Activated T-cell treated with anti-CD3 and anti-CD28 coated beads, Interleukin-2, amount 50 U/mL, for 48 hours (primary cell): ENCODE measurements around the gene ZNF611.
"Not testable (repeated sequence)": the region's sequence is repeated elsewhere in the genome, so short reads cannot be mapped to it uniquely, and the experiment has no call there.

Experiments
- DNase-seq, 2 experiments: peaks; one replicate each; pipeline ENCODE4 v3.0.0-alpha.2; 2020

Gene ZNF611

DNA sequence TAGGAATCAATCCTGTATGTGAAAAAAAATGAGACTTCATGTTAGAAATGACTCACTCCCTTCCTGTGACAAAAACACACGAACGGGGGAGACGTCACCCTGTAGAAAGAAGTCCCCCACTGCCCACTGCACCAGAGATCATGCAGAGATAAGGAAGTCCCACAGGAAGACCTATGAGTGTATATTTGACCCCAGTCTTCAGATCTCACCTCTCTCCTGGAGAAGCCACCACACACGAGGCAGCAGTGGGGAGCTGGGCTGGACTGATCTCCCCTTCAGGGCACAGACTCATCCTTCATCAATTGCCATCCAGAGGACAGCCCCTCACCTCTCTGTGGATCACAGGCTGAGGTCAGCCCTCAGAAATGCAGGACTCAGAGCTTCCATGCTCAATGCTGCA, 18.9 kb downstream of the ZNF611 start:
- peak; percentile 26 to 31 for DNase-seq

DNA sequence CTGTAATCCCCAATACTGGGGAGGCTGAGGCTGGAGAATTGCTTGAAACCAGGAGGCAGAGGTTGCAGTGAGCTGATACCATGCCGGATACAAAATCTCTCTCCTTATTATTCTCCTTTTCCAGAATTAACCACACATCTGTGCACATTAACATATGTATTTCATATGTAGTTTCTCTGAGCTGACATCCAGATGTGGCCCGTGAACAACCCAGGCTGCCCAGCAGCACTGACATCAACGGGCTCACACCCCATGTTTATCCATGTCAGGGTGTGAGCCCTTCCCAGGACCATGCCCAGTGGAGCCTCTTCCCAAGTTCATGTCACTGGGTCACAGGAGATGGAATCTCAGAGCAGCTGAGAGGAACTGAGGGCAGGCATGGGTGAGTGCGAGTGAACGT, 19.5 kb downstream of the ZNF611 start:
- DNase-seq, result not testable (repeated sequence)

GRCh38 chr19:52713051-52713450, 21.8 kb downstream of the ZNF611 start:
- not testable (repeated sequence) for DNase-seq

- not testable (repeated sequence) for DNase-seq
These were observed 23.2 kb downstream of the ZNF611 start for GRCh38 chr19:52711661-52712060.

DNA sequence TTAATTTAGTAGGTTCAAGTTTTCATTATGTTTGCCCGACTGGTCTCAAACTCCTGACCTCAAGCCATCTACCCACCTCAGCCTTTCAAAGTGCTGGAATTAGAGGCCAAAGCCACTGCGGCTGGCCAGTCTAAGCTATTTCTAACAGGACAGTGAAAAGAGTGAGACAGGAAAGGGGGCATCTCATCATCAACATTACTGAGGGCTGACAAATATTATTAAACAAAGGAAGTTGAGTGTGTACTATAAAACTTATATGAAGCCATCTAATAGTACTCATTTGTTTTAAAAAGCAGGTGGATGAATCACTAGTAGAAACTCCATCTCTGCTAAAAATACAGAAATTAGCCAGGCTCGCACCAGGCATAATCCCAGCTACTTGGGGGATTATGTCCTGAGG, 24.3 kb downstream of the ZNF611 start:
- DNase-seq, result no peak

DNA sequence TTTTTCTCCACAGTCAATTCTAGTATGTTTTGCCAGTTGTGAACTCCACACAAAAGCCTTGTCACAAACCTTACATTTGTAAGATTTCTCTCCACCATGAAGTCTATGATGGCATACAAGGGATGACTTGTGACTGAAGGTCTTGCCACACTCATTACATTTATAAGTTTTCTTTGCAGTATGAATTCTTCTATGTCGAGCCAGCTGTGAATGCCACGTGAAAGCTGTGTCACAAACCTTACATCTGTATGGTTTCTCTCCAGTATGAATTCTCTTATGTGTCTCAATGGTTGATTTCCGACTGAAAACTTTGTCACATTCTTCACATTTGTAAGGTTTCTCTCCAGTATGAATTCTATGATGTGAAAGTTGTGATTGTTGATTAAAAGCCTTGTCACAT, 29.2 kb downstream of the ZNF611 start:
- not testable (repeated sequence) for DNase-seq

- DNase-seq, result no peak
These were observed 30.9 kb downstream of the ZNF611 start for GRCh38 chr19:52703917-52704316.

DNA sequence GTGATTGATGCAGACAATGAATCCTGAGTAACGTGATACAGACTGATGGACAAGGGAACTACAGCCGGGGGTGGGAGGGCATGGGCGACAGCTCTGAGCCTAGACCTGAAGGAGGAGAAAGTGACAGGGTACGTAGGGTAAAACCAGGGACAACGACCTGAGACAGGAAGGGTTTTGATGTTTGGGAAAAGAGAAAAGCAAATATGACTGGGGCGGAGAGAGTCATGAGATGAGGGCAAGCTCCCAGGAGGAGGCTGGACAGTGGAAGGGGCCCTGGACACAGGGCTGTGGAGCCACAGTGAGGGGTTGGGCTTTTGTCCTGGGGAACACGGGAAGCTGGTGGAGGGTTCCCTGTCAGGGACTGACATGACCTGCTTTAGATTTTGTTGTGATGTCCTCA, 34.2 kb downstream of the ZNF611 start:
- no peak for DNase-seq

- DNase-seq, result not testable (repeated sequence)
These were observed 35.3 kb downstream of the ZNF611 start for GRCh38 chr19:52699555-52699954.

DNA sequence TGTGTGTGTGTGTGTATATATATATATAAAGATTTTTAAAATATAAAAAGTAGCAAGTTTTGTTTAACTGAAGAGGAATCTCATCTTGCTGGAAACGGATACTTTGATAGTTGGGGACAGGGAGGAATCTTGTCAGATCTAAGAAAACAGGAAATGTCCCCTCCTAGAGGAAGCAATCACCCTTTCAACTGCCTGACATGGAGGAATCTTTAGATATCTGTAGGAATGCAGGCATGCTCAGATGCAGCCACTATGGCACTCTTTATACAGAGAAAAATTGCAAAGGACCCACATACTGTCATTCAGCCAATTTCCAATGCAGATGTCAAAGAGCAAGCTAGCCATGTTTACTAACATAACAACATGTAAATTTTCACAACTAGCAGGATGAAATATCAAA, 38.8 kb downstream of the ZNF611 start:
- no peak for DNase-seq

- DNase-seq, result no peak
These were observed 39.9 kb downstream of the ZNF611 start for GRCh38 chr19:52694921-52695320.

- DNase-seq, result not testable (repeated sequence)
These were observed 40.6 kb downstream of the ZNF611 start for GRCh38 chr19:52694281-52694680.

DNA sequence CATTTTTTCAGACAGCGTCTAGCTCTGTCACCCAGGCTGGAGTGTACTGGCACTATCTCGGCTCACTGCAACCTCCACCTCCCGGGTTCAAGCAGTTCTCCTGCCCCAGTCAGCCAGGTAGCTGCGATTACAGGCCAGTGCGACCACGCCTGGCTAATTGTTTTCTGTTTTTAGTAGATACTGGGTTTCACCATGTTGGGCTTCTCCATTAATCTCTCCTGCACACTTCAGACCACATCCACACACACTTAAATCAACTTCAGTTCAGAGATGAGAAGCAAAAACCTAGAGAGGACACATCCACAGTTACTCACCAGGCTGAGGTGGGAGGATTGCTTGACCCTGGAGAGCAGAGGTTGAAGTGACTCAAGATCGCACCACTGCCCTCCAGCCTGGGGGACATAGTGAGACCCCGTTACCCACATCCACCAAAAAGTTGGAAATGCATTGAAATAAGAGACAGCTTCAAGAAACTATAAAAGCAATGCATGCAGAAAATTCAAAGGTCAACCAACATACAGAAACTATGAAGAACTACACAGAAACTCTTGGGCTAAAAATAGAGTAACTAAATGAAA, 42.3 kb downstream of the ZNF611 start:
- DNase-seq, result no peak

- no peak for DNase-seq
These were observed 43.1 kb downstream of the ZNF611 start for GRCh38 chr19:52691737-52692136.

- no peak for DNase-seq
These were observed 43.6 kb downstream of the ZNF611 start for GRCh38 chr19:52691215-52691610.

- DNase-seq, result peak; percentile 93 to 94
These were observed 44.3 kb downstream of the ZNF611 start for GRCh38 chr19:52690369-52691214.

- DNase-seq, result peak; percentile 50 to 58
These were observed 44.9 kb downstream of the ZNF611 start for GRCh38 chr19:52689843-52690368.

DNA sequence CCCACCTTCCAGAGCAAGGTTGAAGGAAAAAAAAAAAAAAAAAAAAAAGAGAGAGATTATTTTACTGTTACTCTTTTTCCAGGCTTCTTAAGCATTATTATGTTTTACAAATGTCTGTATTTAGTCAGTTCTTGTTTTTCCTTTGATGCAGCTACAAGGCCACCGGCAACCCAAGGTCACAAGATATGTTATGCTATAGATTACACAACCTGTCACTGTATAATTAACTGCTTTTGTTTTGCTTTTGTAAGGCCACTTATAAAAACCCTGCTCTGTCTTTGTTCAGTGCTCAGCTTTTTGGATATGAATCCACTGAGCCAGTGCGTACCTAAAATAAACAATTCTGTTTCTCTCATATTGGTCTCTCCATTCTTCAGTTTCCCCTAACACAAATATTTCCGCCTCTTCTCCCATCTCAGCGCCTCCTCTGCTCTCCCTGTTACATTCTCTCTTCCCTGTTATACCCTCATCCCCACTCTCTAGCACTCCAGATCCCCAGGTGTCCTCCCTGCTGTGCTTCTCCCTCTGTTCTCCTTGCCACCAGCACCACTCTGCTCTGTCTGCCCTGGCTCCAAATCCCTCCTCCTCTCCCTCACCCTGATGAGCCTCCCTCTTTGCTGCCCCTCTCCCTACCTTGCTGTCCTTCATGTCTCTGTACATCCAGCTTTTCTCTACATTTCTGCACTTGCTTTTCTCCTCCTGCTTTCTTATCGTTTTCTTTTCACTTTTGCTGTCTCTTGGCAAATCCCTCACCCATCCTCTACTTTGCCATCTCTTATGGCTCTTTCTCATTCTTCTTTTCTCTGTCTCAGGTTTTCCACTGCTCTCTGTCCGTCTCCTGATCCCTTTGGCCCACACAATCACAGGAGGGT, 45.7 kb downstream of the ZNF611 start:
- DNase-seq, result not testable (repeated sequence)

DNA sequence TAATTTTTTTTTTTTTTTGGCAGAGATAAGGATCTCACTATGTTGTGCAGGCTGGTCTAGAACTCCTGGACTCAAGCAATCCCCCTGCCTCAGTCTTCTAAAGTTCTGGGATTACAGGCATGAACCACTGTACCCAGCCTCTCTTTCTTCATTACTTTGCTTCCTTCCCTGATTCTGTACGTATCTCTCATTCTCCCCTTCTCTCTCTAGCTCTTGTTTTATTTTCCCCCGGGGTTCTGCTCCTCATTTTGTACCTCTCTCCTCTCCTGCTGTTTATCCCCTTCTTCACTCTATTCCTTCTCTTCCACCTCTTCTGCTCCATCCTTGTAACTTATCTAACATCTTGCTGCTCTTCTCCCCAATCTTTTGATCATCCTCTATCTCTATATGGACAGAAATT, 46.5 kb downstream of the ZNF611 start:
- no peak for DNase-seq

GRCh38 chr19:52687684-52688083, 47.2 kb downstream of the ZNF611 start:
- DNase-seq, result no peak

- no peak for DNase-seq
These were observed 49.0 kb downstream of the ZNF611 start for GRCh38 chr19:52685811-52686210.

DNA sequence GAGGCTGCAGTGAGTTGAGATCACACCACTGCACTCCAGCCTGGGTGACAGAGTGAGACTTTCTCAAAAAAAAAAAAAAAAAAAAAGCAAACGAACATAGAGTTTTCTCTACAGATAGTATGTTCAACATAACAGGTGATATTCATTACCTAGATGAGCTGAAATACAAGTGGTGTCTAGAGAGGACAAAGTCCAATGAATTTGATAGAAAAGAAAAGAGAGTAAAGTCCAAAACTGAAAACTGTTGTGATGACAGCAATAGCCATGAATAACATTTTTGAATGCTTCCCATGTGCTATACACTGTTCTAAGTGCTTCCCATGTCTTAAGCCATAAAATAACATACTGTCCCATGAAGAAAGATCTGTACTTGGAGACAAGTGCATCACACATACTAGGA, 53.6 kb downstream of the ZNF611 start:
- DNase-seq, result not testable (repeated sequence)

DNA sequence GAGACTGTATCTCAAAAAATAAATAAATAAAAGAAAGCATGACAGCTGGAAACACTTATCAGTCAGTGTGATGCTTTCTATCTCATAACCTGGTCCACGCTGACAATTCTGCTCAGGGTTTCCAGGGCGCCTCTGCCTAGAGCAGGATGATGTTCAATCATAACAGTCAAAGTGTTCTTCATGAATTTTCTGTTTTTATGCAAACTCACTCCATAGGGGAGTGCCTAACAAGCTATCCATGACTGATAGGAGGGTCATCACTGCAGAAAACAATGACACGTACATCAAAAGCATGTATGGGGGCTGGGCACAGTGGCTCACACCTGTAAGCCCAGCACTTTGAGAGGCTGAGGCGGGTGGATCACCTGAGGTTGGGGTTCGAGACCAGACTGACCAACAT, 55.2 kb downstream of the ZNF611 start:
- no peak for DNase-seq
